HL-60/S4 treated with retinoic acid at 250 ng/mL for 4 days and 3 days (cell line): Measurements from ENCODE around the gene MTMR3.
"Not testable (repeated sequence)": the region's sequence is repeated elsewhere in the genome, so short reads cannot be mapped to it uniquely, and the experiment has no call there.

ENCODE experiments used
- in situ Hi-C: fragments of 300-500 bp; cut with MboI; formaldehyde crosslinking; loops from 2 replicates; pipeline ENCODE4 v1.7.0; 2022; ENCODE audit warnings: low sequenced_read_pairs

The MTMR3 gene

DNA sequence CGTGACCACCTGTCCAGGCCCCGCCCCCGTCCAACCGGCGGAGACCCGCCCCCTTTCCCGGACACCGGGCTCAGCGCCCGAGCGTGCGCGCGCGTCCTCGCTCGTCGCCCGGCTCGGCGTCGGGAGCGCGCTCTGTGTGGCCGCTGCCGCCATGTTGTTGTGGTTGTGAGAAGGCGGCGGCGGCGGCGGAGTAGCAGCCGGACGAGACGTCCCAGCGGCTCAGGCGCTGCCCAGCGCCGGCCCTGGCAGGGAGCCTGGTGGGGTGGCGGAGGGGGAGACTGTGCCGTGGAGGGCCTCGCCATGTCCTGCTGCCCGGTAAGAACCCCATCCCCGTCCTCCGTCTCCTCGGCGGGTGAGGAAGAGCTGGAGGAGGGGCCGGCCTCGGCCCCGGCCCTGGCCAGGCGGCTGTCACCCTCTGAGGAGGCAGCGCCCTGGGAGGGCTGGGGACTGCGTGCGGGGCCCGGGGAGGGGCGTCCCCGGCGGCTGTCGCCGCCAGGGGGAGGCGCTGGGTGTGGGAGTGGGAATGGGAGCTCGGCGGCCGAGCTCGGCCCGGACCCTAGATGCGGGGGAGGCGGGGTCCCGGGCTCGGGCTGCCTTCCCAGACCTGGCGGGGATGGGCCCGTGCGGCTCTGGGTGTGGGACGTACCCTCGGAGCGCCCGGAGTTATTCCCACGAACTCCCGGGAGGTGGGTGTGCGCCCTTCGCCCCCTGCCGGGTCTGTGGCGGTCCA, at the start of gene MTMR3:
TSS of gene MTMR3 (plus strand) at position 130 of the 730 bp plus-strand sequence. CDS start 87,886 bp downstream, outside the sequence.
- in situ Hi-C loops = no loop called here

DNA sequence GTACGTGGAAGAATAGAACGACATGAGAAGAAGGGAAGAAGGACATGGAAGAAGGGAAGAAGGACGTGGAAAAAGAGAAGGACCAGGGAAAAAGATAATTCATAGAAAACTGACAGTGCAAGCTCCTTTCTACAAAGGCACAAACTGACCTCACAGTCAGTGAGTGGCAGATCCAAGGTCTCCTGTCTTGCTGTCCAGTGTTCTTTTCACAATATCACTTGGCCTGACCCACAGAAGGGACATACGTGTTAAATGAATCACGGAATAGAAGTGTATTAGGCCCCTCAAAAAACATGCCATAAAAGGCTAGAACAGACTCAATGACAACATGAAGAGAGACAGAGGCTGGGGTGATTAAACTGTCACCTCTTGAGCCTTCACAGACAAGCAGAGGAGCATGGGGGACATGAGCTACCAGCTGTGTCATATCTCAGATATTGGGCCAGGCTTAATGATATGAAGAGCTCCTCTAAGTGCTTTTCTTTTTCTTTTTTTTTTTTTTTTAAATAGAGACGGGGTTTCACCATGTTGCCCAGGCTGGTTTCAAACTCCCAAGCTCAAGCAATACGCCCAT, 49.5 kb upstream of the MTMR3 start:
- in situ Hi-C loops = no loop called here

DNA sequence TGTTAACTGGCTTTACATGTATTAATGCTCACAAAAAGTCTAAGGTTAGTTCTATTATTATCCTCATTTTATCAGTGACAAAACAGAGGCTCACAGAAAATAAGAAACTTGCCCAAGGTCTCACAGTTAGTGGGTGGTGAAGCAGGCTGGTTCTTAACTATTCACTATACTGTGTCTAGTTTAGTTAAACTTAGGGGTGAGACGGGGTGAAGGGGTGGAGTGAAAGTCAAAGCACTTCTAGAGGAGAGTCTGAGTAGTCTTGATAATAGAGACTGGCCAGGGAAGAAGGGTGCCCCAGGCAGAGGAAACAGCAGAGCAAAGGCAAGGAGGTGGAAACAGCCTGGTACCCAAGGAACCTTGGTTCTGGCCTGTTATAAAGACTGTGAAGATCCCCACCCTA, 48.9 kb upstream of the MTMR3 start:
- in situ Hi-C loops = no loop called here

DNA sequence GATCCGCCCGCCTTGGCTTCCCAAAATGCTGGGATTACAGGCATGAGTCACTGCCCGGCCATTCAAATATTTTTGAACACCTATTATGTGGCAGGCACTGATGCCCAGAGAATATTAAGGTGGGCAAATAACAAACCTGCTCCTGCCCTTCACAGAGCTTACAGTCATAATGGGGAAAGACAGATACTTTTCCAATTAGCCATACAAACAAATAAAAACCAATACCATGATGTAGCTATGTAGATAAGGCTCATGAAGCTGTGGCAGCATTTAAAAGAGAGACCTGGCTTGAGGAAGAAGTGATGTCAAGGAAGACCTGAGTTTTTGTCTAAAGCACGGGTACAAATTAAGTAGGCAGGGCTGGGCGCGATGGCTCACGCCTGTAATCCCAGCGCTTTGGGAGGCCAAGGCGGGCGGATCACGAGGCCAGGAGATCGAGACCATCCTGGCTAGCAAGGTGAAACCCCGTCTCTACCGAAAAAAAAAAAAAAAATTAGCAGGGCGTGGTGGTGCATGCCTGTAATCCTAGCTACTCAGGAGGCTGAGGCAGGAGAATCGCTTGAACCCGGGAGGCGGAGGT, 46.1 kb upstream of the MTMR3 start:
- in situ Hi-C loops = not testable (repeated sequence)

DNA sequence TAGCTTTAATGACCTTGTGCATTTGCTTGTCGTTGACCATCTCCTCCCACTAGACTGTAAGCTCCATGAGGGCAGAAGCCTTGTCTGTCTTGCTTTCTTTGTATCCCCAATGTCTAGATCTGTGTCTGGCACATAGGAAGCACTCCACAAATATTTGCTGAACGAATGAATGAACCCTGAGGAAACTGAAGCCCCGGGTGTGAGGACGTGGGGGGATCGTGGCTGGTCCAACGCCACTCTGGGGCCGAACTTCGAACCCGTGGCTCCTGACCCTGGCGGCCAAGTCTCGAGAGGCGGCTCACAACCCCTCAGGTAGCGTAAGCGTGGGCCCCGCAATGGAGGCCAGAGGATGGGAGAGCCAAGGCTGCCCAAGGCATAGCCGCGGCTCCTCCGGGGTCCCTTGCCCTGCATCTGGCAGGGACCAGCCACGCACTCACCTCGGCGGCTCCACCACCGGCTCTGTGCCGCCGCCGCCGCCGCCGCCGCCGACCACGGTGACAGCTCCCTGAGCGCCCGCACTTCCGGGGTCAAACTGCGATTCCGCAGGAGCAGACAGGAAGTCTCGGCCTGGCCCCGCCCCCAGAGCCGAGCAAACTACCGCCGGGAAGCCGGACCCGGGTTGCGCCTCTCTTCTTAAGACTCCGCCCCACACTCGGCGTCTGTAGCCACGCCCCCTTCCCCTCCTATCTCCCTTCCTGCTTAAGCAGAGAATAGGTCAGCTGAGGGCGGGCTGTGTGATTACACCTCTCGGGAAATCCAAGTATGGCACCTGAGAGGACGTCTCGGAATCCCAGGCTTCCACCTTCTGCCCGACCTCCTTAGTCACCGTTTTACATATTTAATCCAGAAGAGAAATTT, 45.0 kb upstream of the MTMR3 start, which contains the start of gene ASCC2:
TSS of gene ASCC2 (minus strand) at position 534 of the 858 bp plus-strand sequence. CDS start 5,949 bp downstream, outside the sequence.
- in situ Hi-C loops = no loop called here

DNA sequence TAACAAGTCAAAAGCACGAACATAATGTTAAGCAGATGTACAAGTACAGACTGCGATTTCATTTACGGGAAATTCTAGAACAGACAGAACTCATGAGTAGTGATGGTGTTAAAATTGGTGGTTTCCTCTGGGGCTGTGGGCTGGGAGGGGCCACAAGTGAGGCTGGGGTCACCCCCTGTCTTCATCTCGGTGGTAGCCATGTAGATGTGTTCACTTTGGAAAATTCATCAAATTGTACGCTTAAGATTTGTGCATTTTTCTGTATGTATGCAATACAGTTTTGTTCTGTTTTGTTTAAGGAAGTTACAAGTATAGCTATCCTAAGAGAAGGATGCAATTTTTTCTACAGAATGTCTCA, 44.4 kb upstream of the MTMR3 start:
- in situ Hi-C loops = no loop called here

DNA sequence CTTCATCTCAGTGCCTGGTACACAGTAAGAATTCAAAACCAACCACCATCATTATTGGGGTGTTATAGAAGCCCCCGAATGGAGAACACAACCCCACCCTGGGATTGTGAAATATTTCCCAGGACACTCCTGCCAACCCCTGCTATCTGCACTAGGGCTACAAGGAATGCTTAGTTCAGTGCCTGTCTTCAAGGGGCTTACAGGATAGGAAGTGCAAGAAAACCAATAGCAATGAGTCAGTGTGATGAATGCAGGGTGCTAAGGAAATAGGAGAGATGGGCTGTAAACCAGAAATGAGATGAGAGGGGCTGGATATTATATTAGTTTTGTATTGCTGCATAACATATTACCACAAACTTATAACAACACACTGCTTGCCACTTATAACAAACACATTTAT, 43.9 kb upstream of the MTMR3 start:
- in situ Hi-C loops = no loop called here

DNA sequence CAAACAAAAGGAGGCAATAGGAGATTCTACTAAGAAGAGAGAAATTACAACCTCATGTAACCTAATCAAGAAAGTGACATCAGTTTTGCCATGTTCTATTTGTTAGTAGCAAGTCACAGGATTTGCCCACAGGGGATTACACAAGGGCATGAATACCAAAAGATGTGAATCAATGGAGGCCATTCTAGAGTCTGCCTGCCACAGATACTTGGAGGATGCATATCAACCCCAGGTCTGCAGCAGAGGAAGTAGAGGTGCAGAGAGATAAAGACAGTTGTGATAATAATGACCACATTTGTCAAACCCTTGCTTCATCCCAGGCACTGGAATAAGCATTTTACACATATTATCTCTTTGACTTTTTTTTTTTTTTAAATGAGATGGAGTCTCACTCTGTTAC, 42.5 kb upstream of the MTMR3 start:
- in situ Hi-C loops = no loop called here

DNA sequence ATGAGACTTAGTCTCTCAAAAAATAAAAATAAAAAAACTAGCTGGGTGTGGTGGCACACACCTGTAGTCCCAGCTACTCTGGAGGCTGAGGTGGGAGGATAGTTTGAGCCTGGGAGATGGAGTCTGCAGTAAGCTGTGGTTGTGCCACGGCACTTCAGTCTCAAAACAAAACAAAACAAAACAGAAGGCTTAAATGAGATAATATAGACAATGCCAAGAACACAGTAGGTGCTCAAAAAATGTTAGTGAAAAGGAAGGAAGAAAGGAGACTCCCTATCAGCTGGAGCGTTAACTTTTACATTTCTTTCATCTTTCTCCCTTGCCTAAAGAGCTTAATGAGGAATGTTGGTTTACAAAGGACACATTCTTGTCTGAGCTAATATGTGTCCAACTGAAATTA, 40.8 kb upstream of the MTMR3 start:
- in situ Hi-C loops = no loop called here

DNA sequence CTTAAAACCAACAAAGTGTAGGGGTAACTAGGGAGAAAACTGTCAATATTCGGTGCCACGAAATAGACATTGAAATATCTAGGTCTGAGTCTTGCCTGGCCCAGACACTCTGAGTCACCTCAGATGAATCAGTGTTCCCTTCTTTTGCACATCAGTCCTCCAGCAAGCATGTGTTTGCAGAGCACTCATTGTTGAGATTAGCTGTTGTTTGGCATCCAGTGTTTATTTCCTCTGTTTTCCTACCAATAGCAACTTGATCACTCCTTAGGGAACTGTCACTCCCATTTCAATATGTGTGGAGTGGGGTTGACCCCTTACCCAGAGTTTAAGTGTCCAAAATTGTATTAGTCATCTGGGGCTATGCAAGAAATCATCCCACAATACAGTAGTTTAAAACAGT, 40.2 kb upstream of the MTMR3 start:
- in situ Hi-C loops = no loop called here

DNA sequence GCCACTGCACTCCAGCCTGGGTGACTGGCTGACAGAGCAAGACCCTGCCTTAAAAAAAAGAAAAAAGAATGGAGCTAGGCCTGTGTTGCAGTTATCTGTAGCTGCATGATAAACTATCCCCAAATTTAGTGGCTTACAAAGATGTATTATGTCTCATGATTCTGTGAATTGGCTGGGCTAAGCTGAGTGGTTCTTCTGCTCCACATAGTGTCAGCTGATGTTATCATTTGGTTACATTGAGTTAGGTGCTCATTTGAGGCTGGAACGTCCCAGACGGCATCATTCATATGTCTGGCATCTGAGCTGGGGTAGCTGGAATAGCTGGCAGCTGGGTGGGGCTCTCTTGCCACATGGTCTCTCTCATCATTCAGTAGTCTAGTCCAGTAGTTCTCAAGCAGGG, 36.7 kb upstream of the MTMR3 start:
- in situ Hi-C loops = no loop called here

DNA sequence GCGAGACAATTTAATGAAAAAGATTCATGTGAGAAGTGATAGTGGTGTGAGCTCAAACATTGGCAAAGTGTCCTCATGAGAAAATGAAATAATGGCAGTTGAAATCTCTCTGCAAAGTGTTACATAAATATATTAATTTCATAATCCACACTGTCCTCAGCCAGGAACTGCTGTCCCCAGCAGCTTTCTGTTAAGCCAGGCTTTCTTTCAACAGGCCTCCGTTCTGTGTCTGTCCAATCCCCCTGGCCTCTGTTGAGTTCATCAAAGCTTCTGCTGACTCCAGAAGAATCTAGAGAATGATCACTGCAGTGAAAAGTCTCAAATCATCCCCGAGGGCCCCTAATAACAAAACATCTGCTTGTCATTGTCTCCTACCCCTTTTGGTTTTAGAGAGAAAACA, 34.9 kb upstream of the MTMR3 start:
- in situ Hi-C loops = no loop called here

DNA sequence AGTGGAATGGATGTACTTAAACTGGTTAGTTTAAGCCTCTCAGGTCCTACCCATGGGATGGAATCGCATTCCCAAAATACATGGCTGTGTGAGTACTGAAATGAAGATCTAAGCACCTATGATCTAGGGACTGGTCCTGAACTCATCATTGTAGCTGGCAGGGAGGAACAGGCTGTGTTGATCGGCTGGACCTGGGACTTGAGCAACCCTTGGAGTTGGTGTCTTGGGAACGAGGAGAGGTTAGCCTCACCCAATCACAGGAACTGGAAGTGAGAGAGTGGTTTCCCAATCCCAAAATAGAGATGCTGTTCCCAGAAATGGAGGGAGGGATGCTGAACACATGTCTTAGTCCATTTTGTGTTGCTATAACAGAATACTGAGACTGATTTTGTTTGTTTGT, 28.5 kb upstream of the MTMR3 start:
- in situ Hi-C loops = no loop called here

DNA sequence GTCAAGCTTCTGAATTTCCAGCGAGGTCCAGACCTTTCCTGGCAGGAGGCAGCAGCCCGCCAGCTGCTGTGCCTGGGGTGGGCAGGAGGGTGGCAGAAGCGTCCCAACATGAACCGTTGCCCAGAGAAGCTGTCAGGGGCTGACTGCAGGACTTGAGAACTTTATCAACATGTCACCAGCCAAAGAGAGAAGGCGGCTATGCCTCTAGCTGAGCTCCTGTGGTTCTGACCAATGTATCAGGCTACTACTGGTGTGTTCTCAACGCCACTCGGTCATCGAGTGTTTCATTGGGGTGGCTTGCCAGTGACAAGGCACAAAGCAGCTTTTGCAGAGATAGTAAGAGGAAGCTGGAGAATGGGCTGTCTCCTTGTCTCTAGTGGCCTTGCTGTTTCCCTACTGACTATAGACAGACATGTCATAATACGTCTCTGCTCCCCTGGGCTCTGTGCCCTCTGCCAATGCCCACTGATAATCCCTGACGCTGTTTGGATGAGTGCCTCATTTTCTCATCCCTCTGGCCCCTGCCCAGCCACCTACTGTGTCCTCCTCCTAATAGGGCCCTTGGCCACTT, 27.3 kb upstream of the MTMR3 start:
- in situ Hi-C loops = no loop called here

DNA sequence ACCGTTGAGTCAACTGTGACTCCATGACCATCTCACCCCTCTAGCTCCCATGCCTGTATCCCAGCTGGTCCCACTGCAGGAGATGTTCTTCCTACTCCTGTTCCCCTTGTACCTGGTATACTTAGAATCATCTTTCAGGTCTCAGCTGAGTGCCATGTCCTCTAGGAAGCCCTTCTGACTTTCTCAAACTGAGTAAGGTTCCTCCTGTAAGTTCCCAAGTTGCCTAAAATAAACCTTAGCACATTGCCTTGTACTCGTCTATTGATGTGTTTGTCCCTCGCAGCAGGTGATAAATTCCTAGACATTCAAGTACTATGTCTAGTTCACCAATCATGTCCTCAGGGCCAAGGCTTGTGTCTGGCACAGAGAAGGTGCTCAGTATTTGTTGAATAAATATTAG, 26.5 kb upstream of the MTMR3 start:
- in situ Hi-C loops = no loop called here

DNA sequence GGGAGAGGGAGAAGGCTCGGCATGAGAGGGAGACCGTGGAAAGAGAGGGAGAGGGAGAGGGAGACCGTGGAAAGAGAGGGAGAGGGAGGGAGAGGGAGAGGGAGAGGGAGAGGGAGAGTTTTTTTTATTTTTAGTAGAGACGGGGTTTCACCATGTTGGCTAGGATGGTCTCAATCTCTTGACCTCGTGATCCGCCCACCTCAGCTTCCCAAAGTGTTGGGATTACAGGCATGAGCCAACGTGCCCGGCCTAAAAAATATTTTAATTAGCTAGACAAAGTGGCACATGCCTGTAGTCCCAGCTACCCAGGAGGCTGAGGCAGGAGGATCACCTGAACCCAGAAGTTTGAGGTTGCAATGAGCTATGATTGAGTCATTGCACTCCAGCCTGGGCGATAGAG, 23.9 kb upstream of the MTMR3 start:
- in situ Hi-C loops = not testable (repeated sequence)

DNA sequence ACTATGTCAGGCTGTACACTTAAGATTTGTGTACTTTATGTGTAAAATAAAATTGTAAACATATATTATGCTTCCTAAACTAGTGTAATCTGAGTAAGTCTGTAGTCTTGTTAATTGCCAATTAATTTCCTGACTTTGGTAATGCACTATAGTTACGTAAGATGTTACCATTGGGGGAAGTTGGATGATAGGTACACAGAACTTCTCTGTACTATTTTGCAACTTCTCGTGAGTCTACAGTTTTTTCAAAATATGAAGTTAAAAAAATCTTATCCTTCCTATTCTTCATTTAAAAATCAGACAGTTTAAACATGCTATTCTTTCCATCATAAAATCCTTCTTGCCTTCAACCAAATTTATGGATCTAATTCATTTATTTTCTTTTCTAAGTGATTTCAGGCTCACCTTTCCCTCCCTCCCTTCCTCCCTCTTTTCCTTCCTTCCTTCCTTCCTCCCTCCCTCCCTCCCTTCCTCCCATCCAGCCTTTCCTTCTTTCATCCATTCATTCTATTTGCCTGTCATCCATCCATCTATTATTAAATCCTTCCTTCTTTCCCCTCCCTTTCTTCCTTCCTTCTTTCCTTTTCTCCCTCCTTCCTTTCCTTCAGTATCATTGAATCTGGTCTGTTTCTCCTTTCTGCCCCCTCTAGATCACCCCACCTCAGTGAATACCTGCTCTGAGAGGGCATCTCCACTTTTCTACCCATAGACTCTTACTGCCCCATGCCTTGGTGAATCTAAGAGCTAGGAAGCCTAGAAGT, 22.8 kb upstream of the MTMR3 start:
- in situ Hi-C loops = no loop called here

DNA sequence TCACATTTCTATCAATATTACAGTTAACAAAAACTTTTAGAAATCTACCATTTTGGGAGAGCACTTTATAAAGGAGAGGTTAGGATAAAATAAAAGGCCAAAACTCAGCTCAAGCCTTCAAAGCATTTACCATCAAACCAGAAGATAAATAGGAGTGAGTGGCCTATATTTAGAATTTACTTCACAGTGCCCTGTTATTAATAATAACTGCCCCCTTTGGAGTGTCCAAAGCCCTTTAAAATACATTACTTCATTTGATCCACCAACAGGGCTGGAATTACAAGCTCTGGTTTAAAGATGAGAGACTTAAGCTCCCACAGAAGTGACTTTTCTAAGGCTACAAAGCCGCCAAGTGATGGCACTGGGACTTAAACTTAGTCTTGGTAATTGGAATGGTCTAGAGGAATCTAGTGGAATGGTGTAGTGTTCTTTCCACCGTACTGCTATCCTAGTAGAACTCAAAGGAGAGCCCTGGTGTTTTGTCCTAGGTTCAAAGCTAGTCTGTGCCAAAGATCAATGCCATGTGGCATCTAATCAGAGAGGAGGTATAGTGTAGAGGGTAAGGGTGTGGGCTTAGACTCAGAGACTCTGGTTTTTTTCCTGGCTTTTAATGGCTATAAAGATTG, 21.2 kb upstream of the MTMR3 start:
- in situ Hi-C loops = no loop called here

DNA sequence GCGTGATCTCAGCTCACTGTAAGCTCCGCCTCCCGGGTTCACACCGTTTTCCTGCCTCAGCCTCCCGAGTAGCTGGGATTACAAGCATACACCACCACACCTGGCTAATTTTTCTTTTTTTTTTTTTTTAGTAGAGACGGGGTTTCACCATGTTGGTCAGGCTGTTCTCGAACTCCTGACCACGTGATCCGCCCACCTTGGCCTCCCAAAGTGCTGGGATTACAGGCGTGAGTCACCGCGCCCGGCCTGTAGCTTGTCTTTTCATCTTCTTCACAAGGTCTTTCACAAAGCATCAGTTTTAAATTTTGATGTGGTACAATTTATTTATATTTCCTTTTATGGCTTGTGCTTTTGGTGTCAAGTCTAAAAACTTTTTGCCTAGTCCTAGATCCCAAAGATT, 17.4 kb upstream of the MTMR3 start:
- in situ Hi-C loops = not testable (repeated sequence)

DNA sequence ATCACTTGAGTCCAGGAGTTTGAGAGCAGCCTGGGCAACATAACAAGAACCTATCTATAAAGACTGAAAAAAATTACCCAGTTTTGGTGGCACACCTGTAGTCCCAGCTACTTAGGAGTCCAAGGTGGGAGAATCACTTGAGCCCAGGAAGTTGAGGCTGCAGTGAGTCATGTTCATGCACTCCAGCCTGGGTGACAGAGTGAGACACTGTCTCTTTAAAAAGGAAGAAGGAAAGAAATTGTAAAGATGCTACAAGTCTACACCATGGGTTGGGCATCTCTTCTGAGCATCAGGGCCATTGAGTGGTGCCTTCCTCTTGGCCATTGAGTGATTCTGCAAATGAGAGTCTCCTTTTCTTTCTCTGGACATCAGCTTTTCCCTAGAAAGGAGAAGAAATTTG, 15.7 kb upstream of the MTMR3 start:
- in situ Hi-C loops = no loop called here
